GM18870 (cell line): ENCODE data around the gene BCOR.

Source experiments
- ATAC-seq: cut with Tn5 transposase; IDR thresholded peaks from one replicate; pipeline ENCODE4 v1.9.1; 2021; ENCODE audit warnings: moderate library complexity; ENCODE audit not compliant: unreplicated experiment

BCOR gene

GRCh38 chrX:40097504-40098263, at the start of gene BCOR:
BCOR (minus strand) TSS chrX:40097958; CDS start chrX:40077929, 20,029 bp downstream.
- no peak for ATAC-seq

- ATAC-seq = no peak
These were observed 49.6 kb upstream of the BCOR start for GRCh38 chrX:40147126-40147952.

DNA sequence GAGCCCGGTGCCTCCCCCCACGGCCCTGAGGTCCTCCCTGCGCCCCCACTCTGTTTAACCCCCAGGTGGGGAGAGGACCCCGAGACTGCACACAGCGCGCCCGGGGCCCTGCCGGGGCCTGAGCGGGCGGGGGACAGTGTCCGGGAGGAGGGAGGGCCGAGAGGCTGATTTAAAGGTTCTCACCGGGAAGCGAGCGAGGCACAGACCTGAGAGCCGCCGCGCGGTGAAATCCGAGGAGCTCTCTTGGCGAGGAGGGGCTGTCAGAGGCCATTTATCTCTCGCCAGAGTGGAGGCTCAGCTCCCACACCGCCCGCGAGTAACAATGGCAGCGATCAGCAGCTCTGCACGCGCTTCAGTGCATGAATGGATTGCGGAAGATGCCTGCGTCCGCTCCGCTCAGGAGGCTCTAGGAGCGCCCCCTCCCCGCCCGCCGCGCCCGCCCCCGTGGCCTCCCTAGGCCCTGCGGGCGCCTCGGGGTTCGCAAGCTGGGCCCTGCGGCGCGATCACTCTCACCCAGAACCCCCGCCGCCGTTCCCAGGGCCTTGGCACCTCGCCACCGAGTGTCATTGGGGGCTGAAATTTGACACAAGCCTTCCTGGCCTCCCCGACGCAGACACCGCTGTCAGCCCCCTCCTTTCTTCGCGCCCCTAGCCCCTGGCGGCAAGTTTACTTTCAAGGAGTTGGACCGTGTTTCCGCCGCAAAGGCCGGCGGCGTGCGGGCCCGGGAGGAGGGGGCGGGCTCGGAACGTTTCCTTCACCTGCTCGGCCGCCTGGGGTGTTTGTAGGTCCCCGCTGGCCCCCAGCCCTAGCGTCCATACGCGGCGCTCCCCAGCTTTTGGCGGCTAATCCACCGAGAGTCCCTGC, 48.7 kb upstream of the BCOR start:
- no peak for ATAC-seq

DNA sequence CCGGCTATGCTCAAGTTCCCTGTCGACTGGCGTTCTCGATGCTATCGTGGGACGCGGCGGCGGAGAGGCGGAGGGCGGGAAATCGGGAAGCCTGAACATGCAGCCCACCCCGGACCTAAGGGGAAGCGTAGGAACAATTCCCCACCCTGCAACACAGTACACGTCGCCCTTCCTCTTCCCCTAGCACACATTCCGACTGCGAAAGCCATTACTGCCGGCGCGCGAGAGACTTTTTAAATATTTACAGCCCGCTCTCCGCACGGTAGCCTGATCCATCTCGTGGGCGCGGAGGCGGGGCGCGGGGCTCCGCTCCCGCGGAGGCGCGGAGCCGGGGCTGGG, 48.1 kb upstream of the BCOR start:
- no peak for ATAC-seq

DNA sequence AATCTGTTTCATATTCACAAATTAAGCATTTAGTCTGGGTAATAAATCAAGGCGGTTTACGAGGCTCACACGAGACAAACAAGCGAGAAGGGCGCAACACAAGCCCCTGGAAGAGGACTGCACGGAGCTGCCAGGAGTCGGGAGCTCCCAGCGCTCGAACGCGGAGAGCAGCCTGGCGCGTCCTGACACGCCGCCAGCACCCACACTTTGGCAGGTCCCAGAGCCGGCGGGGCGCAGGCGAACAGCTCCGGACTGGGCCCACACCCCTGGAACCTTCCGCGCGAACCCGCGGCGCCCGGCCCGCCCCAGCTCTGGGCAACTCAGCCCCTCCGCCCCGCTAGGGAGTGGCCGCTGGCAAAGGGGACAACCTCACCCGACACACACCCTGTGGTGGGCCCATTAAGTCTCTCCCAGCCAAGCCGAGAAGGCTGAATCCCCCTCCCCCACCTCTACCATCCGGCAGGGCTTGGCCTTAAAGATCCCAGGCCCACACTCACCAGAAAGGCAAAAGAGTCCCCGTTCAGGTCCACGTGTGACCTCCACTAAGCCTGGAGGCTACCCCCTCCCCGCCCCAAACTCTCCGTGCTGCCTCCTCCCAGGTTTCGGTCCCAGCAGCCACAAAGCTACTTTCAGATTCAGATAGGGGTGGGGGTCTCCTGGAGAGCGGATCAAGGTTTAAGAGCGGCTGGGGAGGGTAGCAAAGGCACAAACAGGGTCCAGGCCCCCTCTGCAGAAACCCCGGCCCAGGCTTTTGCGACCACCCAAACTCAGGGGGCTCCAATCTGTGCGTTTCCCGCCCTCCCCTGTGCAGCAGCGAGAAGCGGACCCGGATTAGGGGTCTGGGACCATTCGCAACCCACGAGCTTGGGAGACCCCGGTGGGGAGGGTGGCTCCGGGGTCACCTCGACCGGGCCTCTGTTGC, 47.5 kb upstream of the BCOR start:
- no peak for ATAC-seq

- ATAC-seq = no peak
These were observed 46.8 kb upstream of the BCOR start for GRCh38 chrX:40144576-40144975.

DNA sequence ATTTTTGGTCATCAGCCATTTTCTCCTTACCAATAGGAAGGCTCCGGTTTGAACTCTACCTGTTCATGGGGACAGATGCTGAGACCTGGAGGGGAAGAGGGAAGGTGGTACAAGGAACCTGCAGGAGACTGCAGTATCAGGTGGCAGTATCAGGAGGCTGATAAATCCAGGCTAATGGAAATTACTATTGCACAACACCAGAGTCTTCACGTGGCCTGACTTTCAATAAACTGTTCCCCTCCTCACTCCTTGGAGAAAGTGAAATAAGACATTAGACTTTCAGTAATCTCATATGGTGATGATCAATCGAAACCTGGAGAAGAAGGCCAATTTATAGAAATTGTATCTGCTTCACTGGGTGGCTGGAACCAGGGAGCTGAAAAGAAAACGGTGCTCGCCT, 46.2 kb upstream of the BCOR start:
- ATAC-seq = no peak

DNA sequence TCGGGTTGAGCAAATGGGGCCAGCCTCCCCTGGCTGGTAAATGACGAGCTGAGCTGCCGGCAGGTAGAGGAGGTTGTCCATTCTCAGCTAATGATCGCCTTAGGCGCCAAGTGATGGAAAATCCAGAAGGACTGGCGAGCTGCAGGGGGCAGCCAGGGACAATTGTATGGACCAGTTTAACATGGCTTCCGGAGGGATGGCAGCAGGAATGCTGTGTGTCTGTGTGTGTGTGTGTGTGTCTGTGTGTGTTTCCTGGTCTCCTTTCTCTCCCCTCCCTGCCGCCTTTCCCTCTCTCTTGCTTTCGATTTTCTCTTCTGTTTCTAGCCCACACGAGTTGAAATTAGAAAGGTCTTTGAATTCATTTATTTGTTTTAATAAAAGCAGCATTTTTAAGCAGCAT, 45.2 kb upstream of the BCOR start:
- no peak for ATAC-seq

DNA sequence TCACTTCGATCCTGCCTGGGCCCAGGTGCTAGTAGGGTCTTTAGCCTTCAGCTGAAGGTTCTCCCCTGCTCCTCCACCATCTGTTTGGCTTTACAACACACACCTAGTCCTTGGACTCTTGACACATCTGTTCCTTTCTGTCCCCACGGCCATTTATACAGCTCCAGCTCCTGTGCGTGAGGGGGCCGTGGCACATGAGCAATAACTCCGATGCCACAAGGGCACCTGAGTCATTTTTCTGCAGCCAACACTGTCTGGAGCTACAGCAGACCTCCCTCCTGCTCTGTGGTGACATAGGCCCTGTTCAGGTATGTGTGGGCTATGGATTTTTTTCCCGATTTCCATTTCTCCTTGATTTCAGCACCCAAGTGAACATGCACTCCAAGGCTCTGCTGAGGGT, 44.7 kb upstream of the BCOR start:
- ATAC-seq = no peak

GRCh38 chrX:40140706-40141499, 43.1 kb upstream of the BCOR start:
- no peak for ATAC-seq

GRCh38 chrX:40132751-40133150, 35.0 kb upstream of the BCOR start:
- ATAC-seq = no peak

DNA sequence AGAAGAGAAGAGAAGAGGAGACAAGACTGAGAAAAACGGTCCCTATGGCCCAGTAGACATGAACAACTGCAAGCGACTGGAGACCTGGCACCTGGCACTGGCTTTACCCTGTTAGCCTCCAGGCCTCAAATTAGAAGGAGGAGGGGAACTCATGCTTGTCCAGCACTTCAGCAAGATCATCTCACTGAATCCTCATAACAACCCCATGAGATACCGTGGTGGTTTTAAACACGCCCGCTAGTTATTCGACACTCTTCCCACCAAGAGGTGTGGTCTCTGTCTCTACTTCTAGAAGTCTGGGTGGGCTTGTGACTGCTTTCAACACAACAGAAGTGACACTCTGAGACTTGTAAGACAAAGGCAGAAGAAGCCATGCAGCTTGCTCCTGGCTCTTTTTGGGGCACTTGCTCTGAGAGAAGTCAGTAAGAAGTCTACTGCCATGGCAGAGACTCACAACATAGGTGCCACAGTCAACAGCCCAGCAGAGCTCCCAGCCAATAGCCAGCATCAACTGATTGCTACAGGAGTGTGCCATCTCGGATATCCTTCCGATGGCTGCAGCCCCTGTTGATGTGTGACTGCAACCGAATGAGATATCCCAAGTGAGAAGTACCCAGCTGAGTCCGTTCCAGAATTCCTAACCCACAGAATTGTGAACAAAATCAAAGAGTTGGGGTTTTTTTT, 34.0 kb upstream of the BCOR start:
- ATAC-seq = no peak

GRCh38 chrX:40130207-40130606, 32.4 kb upstream of the BCOR start:
- no peak for ATAC-seq

- no peak for ATAC-seq
These were observed 29.3 kb upstream of the BCOR start for GRCh38 chrX:40127052-40127451.

DNA sequence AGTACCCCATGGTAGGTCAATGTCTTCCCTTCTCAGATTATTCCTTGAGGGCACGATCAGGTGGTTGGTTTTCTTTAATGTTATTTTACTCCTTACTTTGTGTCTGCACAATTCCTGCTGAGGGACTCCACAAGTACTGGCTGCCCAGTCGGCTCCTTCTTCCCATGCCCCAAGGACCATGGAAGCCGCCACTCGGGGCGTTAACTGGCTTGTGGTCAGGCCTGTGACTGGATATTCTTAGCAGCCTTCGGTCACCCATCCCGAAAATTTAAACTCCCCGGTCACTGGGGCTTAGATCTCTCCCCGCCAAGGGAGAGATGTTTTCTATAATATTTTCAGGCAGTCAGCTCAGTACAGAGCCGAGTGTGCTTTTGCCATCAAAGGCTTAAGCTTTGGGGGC, 24.7 kb upstream of the BCOR start:
- no peak for ATAC-seq

- ATAC-seq = no peak
These were observed 23.9 kb upstream of the BCOR start for GRCh38 chrX:40121618-40122017.

GRCh38 chrX:40120838-40121580, 23.3 kb upstream of the BCOR start:
- ATAC-seq = no peak

- no peak for ATAC-seq
These were observed 20.0 kb upstream of the BCOR start for GRCh38 chrX:40117715-40118285.
